ENCODE data around the gene ABCA3. TPM values are rescaled to one million over a fixed set of nuclear protein-coding genes. Genes with fewer than 3 reads are reported as not detected.
"Not testable (repeated sequence)": the region's sequence is repeated elsewhere in the genome, so short reads cannot be mapped to it uniquely, and the experiment has no call there.

The ABCA3 gene
- total and polyA plus RNA-seq, 9 donors: 2.0 to 11.3 (median 6.9) TPM

DNA sequence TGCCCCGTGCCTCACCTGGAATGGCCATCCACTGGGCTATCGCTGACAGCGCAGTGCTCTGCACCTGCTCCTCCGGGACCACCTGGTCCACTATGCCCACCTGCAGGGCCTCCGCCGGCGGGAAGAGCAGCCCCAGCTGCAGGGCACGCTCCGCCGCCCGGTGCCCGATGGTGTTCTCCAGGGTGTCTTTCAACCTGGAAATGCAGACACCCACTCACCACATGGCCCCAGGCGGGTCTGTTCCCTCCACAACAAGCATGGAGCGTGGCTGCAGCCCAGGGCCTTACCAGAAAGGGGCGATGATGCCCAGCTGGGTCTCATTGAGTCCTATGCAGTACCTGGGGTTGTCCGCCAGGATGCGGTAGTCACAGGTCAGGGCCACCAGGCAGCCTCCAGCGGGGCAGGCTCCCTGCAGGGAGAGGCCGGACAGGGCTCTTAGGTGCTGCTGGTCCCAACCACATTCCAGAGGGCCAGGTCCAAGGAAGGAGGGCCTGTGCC lies 97.4 kb downstream of the ABCA3 start:
- Histone ChIP-seq H3K4me1 (ENCODE audit: insufficient read depth) (no peaks in the 10 kb centered on the region), H3K27me3 (no peaks in the 10 kb centered on the region), H3K36me3 (no peaks in the 10 kb centered on the region), H3K27ac (no peak overlapping the region), H3K4me3 (no peak overlapping the region), H3K9me3 (no peaks in the 10 kb centered on the region)
- TF ChIP-seq POLR2A (IDR thresholded peaks at IDR 0.05) (no peak), EP300 (IDR thresholded peaks at IDR 0.05) (no peak)
- TF ChIP-seq, protein P1, sequence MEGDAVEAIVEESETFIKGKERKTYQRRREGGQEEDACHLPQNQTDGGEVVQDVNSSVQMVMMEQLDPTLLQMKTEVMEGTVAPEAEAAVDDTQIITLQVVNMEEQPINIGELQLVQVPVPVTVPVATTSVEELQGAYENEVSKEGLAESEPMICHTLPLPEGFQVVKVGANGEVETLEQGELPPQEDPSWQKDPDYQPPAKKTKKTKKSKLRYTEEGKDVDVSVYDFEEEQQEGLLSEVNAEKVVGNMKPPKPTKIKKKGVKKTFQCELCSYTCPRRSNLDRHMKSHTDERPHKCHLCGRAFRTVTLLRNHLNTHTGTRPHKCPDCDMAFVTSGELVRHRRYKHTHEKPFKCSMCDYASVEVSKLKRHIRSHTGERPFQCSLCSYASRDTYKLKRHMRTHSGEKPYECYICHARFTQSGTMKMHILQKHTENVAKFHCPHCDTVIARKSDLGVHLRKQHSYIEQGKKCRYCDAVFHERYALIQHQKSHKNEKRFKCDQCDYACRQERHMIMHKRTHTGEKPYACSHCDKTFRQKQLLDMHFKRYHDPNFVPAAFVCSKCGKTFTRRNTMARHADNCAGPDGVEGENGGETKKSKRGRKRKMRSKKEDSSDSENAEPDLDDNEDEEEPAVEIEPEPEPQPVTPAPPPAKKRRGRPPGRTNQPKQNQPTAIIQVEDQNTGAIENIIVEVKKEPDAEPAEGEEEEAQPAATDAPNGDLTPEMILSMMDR (IDR thresholded peaks at IDR 0.05): no peak
- DNase-seq: no peak
- WGBS, 3 donors: 95% methylated on average over 19 of the region's 19 CpGs
- intact Hi-C loops (cut with DNase I): no loop called here

DNA sequence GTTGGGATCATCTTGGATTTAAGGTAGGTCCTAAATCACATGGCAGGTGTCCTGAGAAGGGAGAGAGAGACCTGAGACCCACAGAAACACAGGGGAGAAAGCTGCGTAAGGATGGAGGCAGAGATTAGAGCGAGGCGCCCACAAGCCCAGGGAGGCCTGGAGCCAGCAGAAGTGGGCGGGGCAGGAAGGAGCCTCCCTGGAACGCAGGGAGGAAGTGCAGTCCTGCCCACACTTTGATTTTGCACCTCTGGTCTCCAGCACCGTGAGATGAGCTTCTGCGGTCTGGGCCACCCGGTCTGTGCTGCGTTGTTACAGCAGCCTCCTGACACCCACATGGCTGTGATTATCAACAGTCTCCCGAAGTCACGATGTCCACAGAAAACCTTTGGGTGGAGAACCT lies 97.9 kb downstream of the ABCA3 start:
- H3K27me3 ChIP-seq: no peaks in the 10 kb centered on the region
- no peak overlapping the region for H3K4me3 ChIP-seq
- intact Hi-C loops (cut with DNase I): no loop called here
- 81 to 84% (median 81%) methylated on average over 11 of the region's 11 CpGs for WGBS, 3 donors
- H3K4me1 ChIP-seq (ENCODE audit: insufficient read depth): no peaks in the 10 kb centered on the region
- H3K9me3 ChIP-seq: peaks cover 0 to under 1% of the 10 kb centered on the region in 2 donors
- no peaks in the 10 kb centered on the region for H3K36me3 ChIP-seq
- TF ChIP-seq, protein P1 (IDR thresholded peaks at IDR 0.05): no peak
- TF ChIP-seq POLR2A (IDR thresholded peaks at IDR 0.05) (no peak), EP300 (IDR thresholded peaks at IDR 0.05) (no peak)
- DNase-seq: no peak
- H3K27ac ChIP-seq: no peak overlapping the region

DNA sequence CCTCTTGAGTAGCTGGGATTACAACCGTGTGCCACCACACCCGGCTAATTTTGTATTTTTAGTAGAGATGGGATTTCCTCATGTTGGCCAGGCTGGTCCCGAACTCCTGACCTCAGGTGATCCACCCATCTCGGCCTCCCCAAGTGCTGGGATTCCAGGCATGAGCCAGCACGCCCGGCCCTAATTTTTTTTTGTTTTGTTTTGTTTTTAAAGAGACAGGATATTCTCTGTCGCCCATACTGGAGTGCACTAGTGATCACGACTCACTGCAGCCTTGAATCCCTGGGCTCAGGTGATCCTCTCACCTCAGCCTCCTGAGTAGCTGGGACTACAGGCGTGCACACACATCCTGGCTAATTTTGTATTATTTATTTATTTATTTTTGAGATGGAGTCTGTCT lies 100.2 kb downstream of the ABCA3 start:
- not testable (repeated sequence) for H3K9me3 ChIP-seq

DNA sequence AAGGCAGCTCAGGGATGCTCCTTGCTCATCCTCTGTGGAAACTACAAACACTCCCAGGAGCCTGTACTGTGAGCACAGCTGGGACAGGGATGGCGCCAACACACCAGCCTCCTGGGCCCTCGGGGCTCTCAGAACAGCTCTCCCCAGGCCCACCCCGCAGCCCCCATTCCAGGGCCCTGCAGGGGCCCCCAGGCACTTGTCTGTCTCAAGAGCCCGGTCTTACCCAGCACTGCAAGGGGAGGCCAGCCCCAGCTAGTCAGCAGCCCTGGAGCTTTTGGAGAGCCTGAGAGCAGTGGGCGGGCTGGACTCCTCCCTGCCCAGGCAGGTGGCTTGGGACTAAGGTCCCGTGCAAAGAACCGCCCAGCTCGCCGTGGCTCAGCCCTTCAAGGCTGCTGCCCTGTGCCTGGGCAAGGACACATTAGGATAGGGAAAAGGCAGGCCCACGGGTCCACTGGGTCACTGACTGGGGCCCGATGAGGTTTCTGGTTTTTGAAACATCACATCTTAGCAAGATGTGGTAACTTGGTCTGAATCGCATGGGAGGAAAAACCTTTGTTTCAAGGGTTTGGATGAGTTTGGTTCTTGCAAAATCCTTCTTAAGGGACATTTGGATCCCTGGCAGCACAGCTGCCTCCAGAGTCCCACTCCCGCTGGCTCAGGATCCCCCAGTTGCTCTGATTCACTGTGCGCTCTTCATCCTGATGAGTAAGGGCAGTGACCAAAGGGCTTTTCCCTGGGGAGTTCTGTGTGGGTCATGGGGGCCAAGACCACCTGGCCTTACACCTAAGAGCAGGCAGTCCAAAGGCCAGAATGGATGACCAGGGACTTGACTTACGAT lies 101.5 kb downstream of the ABCA3 start:
- H3K27me3 ChIP-seq: no peaks in the 10 kb centered on the region
- WGBS, 3 donors: 64 to 78% (median 74%) methylated on average over 13 to 15 of the region's 15 CpGs
- intact Hi-C loops (cut with DNase I): no loop called here
- peaks cover 7% of the 10 kb centered on the region for H3K4me1 ChIP-seq (ENCODE audit: insufficient read depth)
- no peak for TF ChIP-seq EP300 (IDR thresholded peaks at IDR 0.05)
- TF ChIP-seq, protein P1 (IDR thresholded peaks at IDR 0.05): no peak
- no peak for TF ChIP-seq POLR2A (IDR thresholded peaks at IDR 0.05)
- no peak overlapping the region for H3K27ac ChIP-seq
- H3K36me3 ChIP-seq: no peaks in the 10 kb centered on the region
- DNase-seq: no peak
- peaks cover 0 to 3% of the 10 kb centered on the region in 2 donors for H3K9me3 ChIP-seq
- no peak overlapping the region for H3K4me3 ChIP-seq

More for the DNA sequence above, 100.2 kb downstream of the ABCA3 start:
- H3K36me3 ChIP-seq; H3K4me3 ChIP-seq; intact Hi-C loops (cut with DNase I); DNase-seq; H3K4me1 ChIP-seq (ENCODE audit: insufficient read depth); H3K27me3 ChIP-seq; H3K27ac ChIP-seq: not testable (repeated sequence)
- 74 to 77% (median 75%) methylated on average over 9 of the region's 9 CpGs for WGBS, 3 donors
